Aortic smooth muscle cell (primary cell): Measurements from ENCODE around the gene PRPF38A. TPM values are rescaled to one million over a fixed set of nuclear protein-coding genes. Genes with fewer than 3 reads are reported as not detected.

Experiments used
- total RNA-seq: library from RNA; depleted of rRNA; stranded (reverse); fragments of >200 nt; gene quantifications from 2 replicates; pipeline ENCODE4 v1.2.3, GENCODE V29; 2014

The PRPF38A gene
- 8.7 and 9.0 TPM in 2 replicates for total RNA-seq

GRCh38 chr1:52404116-52404974, at the start of gene PRPF38A, which contains the start of gene ORC1:
TSS of gene PRPF38A (plus strand) at chr1:52404602. CDS start at chr1:52404750, 148 bp downstream.
TSS of gene ORC1 (minus strand) at chr1:52404423. CDS start at chr1:52402223, 2,200 bp downstream.

GRCh38 chr1:52365746-52366516, 38.5 kb upstream of the PRPF38A start, which contains the start of gene CC2D1B:
TSS of gene CC2D1B (minus strand) at chr1:52366205. CDS start at chr1:52364620, 1,585 bp downstream.

Other genes with a start within 250 kb of the PRPF38A start
- 28.4 and 29.7 TPM in 2 replicates for gene CC2D1B, start 38.4 kb upstream of the PRPF38A start, total RNA-seq
- 2.7 and 5.7 TPM in 2 replicates for gene ORC1, start 179 bp upstream of the PRPF38A start, total RNA-seq
- gene TUT4, start 148.5 kb downstream of the PRPF38A start, total RNA-seq, result 16.8 and 25.0 TPM in 2 replicates
- 36.6 and 39.1 TPM in 2 replicates for gene GPX7, start 197.8 kb downstream of the PRPF38A start, total RNA-seq
- gene SHISAL2A, start 228.6 kb downstream of the PRPF38A start, total RNA-seq, result not detected in 2 replicates